ENCODE data around the gene NPTN. TPM values are rescaled to one million over a fixed set of nuclear protein-coding genes. Genes with fewer than 3 reads are reported as not detected.
A peak's percentile ranks its signal among the peaks of the same experiment; 100 is the strongest.

NPTN gene
- total RNA-seq, 3 donors from 2014 or later (not counting 1 experiment from before 2014, with no cell fraction given) = 37.9 to 46.9 (median 46.4) TPM

DNA sequence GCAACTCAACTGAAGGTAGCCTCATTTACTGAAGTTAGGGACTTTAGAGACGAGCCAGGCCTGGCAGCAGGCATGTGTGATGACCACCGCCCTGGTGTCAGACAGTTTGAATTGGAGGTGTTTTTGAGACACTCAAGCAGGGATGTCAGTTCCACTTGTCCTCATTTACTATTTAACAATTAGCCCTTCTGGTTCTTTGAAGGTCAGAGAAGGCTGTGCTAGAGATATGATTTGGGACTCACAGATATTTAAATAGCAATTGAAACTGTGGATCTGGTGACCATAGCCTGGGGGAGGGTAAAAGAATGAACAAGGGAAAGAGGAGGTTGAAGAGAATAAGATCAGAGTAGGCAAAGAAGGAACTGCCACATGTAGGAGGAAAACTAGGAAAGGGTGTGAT, 115.6 kb downstream of the NPTN start:
- 58% methylated on average over 1 of the region's 2 CpGs for WGBS (ENCODE audit: insufficient coverage)
- no peaks in the 10 kb centered on the region for H3K36me3 ChIP-seq (ENCODE audit: control insufficient read depth, insufficient read depth, low read length)
- H3K27me3 Mint-ChIP-seq (ENCODE audit: low read depth in 2 of 2) = no peaks in the 10 kb centered on the region

DNA sequence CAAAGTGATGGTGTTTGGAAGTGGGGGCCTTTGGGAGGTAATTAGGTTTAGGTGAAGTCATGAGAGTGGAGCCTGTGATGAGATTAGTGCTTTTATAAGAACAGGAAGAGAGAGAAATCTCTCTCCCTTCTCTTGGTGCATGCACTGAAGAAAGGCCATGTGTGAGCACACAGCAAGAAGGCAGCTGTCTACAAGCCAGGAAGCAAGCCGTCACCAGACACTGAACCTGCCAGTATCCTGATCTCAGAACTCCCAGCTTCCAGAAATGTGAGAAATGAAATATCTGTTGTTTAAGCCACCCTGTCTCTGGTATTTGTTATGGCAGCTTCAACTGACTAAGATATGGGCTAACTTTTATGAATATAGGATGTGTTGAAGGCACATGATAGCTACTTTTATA, 117.7 kb downstream of the NPTN start:
- H3K36me3 ChIP-seq (ENCODE audit: control insufficient read depth, insufficient read depth, low read length) = no peaks in the 10 kb centered on the region
- no peaks in the 10 kb centered on the region for H3K27me3 ChIP-seq (ENCODE audit: control insufficient read depth, insufficient read depth, low read length)
- no peak overlapping the region for H3K27ac Mint-ChIP-seq
- DNase-seq (no peak), ATAC-seq (no peak)
- H3K36me3 Mint-ChIP-seq = no peaks in the 10 kb centered on the region
- WGBS (ENCODE audit: insufficient coverage) = 87% methylated on average over 1 of the region's 1 CpG
- H3K4me3 Mint-ChIP-seq = no peak overlapping the region
- H3K27me3 Mint-ChIP-seq (ENCODE audit: low read depth in 2 of 2) = no peaks in the 10 kb centered on the region
- TF ChIP-seq, protein P1, sequence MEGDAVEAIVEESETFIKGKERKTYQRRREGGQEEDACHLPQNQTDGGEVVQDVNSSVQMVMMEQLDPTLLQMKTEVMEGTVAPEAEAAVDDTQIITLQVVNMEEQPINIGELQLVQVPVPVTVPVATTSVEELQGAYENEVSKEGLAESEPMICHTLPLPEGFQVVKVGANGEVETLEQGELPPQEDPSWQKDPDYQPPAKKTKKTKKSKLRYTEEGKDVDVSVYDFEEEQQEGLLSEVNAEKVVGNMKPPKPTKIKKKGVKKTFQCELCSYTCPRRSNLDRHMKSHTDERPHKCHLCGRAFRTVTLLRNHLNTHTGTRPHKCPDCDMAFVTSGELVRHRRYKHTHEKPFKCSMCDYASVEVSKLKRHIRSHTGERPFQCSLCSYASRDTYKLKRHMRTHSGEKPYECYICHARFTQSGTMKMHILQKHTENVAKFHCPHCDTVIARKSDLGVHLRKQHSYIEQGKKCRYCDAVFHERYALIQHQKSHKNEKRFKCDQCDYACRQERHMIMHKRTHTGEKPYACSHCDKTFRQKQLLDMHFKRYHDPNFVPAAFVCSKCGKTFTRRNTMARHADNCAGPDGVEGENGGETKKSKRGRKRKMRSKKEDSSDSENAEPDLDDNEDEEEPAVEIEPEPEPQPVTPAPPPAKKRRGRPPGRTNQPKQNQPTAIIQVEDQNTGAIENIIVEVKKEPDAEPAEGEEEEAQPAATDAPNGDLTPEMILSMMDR (IDR thresholded peaks at IDR 0.05) = no peak
- H3K4me3 ChIP-seq (ENCODE audit: low read length) = no peak overlapping the region
- no peaks in the 10 kb centered on the region for H3K9me3 ChIP-seq (ENCODE audit: control insufficient read depth, insufficient read depth, low read length)
- intact Hi-C loops (cut with micrococcal nuclease) = no loop called here
- H3K4me1 Mint-ChIP-seq = peaks cover 17 to 21% of the 10 kb centered on the region in 2 donors
- H3K4me1 ChIP-seq (ENCODE audit: control insufficient read depth, insufficient read depth, low read length) = peaks cover 6% of the 10 kb centered on the region
- H3K27ac ChIP-seq (ENCODE audit: low read length) = no peak overlapping the region
- no peaks in the 10 kb centered on the region for H3K9me3 Mint-ChIP-seq

More for the DNA sequence above, 115.6 kb downstream of the NPTN start:
- no peak for ATAC-seq
- no peak for DNase-seq
- peaks cover 2% of the 10 kb centered on the region for H3K27me3 ChIP-seq (ENCODE audit: control insufficient read depth, insufficient read depth, low read length)
- H3K4me1 ChIP-seq (ENCODE audit: control insufficient read depth, insufficient read depth, low read length) = peaks cover 6% of the 10 kb centered on the region
- no peak overlapping the region for H3K27ac ChIP-seq (ENCODE audit: low read length)
- Mint-ChIP-seq H3K9me3 (no peaks in the 10 kb centered on the region), H3K4me3 (peak overlapping the region; percentile 32), H3K4me1 (peaks cover 17 to 21% of the 10 kb centered on the region in 2 donors), H3K27ac (peak overlapping the region; percentile 2 to 70), H3K36me3 (no peaks in the 10 kb centered on the region)
- TF ChIP-seq, protein P1 (IDR thresholded peaks at IDR 0.05) = no peak
- H3K4me3 ChIP-seq (ENCODE audit: low read length) = no peak overlapping the region
- H3K9me3 ChIP-seq (ENCODE audit: control insufficient read depth, insufficient read depth, low read length) = no peaks in the 10 kb centered on the region
- intact Hi-C loops (cut with micrococcal nuclease) = no loop called here

Other genes starting within 250 kb of the NPTN start
- not detected for gene REC114, start 190.2 kb downstream of the NPTN start, total RNA-seq
- not detected for gene CD276, start 51.0 kb upstream of the NPTN start, total RNA-seq
- gene INSYN1, start 120.0 kb upstream of the NPTN start, total RNA-seq = not detected
- not detected for gene TBC1D21, start 240.2 kb upstream of the NPTN start, total RNA-seq